ENCODE data around the gene SEC24C. TPM values are rescaled to one million over a fixed set of nuclear protein-coding genes. Genes with fewer than 3 reads are reported as not detected.
A peak's percentile ranks its signal among the peaks of the same experiment; 100 is the strongest.
"Not testable (repeated sequence)": the region's sequence is repeated elsewhere in the genome, so short reads cannot be mapped to it uniquely, and the experiment has no call there.

SEC24C gene
- total RNA-seq, 2 experiments from 2014 or later = 52.0 to 54.2 TPM

DNA sequence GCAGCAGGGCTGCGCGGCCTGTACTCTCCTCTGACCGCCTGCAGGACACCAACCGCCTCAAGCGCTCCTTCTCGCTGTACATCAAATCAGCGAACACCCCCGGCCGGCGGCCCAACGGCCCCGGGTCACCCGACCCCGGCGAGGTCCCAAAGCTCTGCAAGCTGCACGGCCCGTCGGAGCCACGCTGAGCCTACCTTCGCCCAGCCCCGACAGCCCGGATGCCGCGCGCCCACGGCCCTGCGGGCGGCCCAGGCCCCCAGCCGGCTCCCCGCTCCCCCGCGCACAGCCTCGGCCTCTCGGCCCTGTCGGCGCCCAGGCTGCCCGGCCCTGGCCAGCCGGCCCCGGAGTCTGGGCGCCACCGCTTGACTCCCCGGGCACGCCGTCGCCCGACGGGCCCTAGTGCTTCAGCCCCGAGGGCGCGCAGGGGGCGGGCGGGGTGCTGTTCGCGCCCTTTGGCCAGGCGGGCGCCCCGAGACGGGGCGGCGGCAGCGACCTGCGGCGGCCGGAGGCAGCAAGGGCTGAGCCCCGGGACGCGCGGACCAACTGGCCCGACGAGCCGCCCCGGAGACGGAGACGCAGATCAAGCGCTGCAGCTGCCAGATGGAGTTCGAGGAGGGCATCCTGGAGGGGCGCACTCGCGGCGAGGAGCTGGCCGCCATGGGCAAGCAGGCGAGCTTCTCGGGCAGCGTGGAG lies 11.1 kb upstream of the SEC24C start:
- Histone ChIP-seq H3K36me3 (ENCODE audit: insufficient read depth, low read length) (peaks cover 13% of the 10 kb centered on the region), H3K27ac (ENCODE audit: low read depth in 1 of 2, low read length in 2 of 2) (no peak overlapping the region), H3K4me3 (ENCODE audit: low read length) (no peak overlapping the region), H3K27me3 (ENCODE audit: control insufficient read depth in 1 of 2, insufficient read depth in 2 of 2, low read length in 2 of 2) (no peaks in the 10 kb centered on the region), H3K4me1 (ENCODE audit: insufficient read depth, low read length) (peaks cover 27% of the 10 kb centered on the region), H3K9me3 (ENCODE audit: control insufficient read depth in 1 of 2, insufficient read depth in 1 of 2, low read length in 2 of 2) (no peaks in the 10 kb centered on the region)
- no peaks in the 10 kb centered on the region for H3K27me3 Mint-ChIP-seq
- peaks cover 29% of the 10 kb centered on the region for H3K36me3 Mint-ChIP-seq (ENCODE audit: low read depth)
- ATAC-seq (ENCODE audit: poor library complexity) (no peak), DNase-seq (peak in 1 of 14 experiments; percentile 28)
- POLR2A ChIA-PET = no interaction called here
- TF ChIP-seq, protein P1, sequence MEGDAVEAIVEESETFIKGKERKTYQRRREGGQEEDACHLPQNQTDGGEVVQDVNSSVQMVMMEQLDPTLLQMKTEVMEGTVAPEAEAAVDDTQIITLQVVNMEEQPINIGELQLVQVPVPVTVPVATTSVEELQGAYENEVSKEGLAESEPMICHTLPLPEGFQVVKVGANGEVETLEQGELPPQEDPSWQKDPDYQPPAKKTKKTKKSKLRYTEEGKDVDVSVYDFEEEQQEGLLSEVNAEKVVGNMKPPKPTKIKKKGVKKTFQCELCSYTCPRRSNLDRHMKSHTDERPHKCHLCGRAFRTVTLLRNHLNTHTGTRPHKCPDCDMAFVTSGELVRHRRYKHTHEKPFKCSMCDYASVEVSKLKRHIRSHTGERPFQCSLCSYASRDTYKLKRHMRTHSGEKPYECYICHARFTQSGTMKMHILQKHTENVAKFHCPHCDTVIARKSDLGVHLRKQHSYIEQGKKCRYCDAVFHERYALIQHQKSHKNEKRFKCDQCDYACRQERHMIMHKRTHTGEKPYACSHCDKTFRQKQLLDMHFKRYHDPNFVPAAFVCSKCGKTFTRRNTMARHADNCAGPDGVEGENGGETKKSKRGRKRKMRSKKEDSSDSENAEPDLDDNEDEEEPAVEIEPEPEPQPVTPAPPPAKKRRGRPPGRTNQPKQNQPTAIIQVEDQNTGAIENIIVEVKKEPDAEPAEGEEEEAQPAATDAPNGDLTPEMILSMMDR (IDR thresholded peaks at IDR 0.05) = no peak
- CTCF ChIA-PET = interaction anchor here (1.0 to 1.1 kb wide), 2 partner anchors 10 to 15 kb away, joined by 3 read pairs; no protein-coding TSS in a partner anchor
- intact Hi-C loops (cut with DNase I, micrococcal nuclease) = loop anchor here in 1 of 2 experiments (5.0 to 10.0 kb wide), 2 partner anchors 106 to 422 kb away; partner anchors contain the start of genes ADK and AP3M1
- no peaks in the 10 kb centered on the region for H3K9me3 Mint-ChIP-seq
- peaks cover 26% of the 10 kb centered on the region for H3K4me1 Mint-ChIP-seq (ENCODE audit: low read depth)
- no peak overlapping the region for H3K4me3 Mint-ChIP-seq
- no peak overlapping the region for H3K27ac Mint-ChIP-seq

DNA sequence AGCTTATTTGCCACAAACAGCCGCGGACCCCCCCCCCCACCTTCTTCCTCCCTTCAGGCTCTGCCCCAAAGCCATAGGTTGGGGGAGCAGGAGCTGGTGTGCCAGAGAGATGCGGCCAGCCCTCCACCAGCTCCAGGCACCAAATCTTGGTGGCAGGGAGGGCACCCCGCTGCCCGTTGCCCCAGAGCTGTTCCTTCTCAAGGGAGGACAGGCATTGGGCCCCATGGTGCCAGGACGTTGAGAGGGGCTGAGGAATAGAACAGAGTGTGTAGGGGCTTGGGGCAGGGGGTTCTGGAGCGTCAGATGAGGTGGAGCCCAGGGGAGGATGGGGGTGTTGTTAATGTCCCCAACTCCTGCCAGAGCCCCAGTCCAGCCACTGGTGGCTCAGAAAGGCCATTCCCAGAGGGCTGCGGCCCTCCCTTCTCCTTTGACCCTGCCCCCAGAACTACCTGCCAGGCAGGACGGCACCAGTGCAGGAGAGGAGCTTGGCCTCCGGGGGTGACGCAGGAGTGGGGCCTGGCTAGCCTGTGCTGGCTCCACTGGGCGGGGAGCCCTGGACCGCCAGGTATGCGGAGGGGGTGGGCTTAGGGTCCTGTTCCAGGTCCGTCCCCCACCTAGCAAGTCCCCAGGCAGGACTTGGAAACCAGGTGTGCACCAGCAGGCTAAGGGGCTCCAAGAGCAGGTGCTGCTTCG lies 10.0 kb upstream of the SEC24C start:
- no peak overlapping the region for H3K27ac Mint-ChIP-seq
- Histone ChIP-seq H3K9me3 (ENCODE audit: control insufficient read depth in 1 of 2, insufficient read depth in 1 of 2, low read length in 2 of 2) (no peaks in the 10 kb centered on the region), H3K4me1 (ENCODE audit: insufficient read depth, low read length) (peaks cover 27% of the 10 kb centered on the region), H3K27ac (ENCODE audit: low read depth in 1 of 2, low read length in 2 of 2) (no peak overlapping the region), H3K27me3 (ENCODE audit: control insufficient read depth in 1 of 2, insufficient read depth in 2 of 2, low read length in 2 of 2) (no peaks in the 10 kb centered on the region), H3K4me3 (ENCODE audit: low read length) (no peak overlapping the region), H3K36me3 (ENCODE audit: insufficient read depth, low read length) (peaks cover 13% of the 10 kb centered on the region)
- ATAC-seq (ENCODE audit: poor library complexity) = no peak
- peaks cover 23% of the 10 kb centered on the region for H3K4me1 Mint-ChIP-seq (ENCODE audit: low read depth)
- intact Hi-C loops (cut with DNase I, micrococcal nuclease) = loop anchor here in 1 of 2 experiments (5.0 to 10.0 kb wide), 2 partner anchors 107 to 421 kb away; partner anchors contain the start of genes ADK and AP3M1
- TF ChIP-seq, protein P1 (IDR thresholded peaks at IDR 0.05) = no peak
- no peak overlapping the region for H3K4me3 Mint-ChIP-seq
- no peaks in the 10 kb centered on the region for H3K27me3 Mint-ChIP-seq
- ChIA-PET POLR2A (interaction anchor here (0.6 kb wide), 1 partner anchor 75 kb away, joined by 3 read pairs; no protein-coding TSS in a partner anchor), CTCF (interaction anchor here (1.1 kb wide), 1 partner anchor 9 kb away, joined by 3 read pairs; no protein-coding TSS in a partner anchor)
- H3K36me3 Mint-ChIP-seq (ENCODE audit: low read depth) = peaks cover 29% of the 10 kb centered on the region
- H3K9me3 Mint-ChIP-seq = no peaks in the 10 kb centered on the region
- DNase-seq = no peak

DNA sequence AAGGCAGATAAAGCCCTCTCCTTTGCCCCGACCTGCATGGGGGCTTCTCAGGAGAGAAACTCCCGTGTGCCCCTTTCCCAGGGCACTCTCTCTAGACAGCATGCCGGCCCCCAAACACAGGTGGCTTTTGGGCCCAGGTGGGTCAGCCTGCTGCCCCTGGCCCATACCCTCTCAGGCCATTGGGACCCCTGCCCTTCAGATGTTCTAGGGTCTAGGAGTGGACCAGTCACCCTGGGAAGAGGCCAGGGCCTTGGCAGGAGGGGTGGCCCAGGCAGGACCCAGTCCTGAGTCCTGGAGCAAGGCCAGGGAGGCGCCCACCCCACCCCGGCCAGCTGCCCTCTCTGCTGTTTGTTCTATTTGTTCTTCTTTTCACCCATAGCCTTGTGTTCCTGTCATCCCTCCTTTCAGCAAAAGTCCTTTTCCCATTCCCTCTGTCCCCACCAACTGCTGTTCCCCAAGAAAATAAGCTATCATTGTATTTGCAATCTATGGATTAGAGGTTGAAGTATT lies 9.3 kb upstream of the SEC24C start:
- TF ChIP-seq, protein P1 (IDR thresholded peaks at IDR 0.05) = no peak
- no peaks in the 10 kb centered on the region for H3K27me3 ChIP-seq (ENCODE audit: control insufficient read depth in 1 of 2, insufficient read depth in 2 of 2, low read length in 2 of 2)
- peaks cover 25% of the 10 kb centered on the region for H3K36me3 Mint-ChIP-seq (ENCODE audit: low read depth)
- no peak overlapping the region for H3K4me3 Mint-ChIP-seq
- H3K36me3 ChIP-seq (ENCODE audit: insufficient read depth, low read length) = peaks cover 13% of the 10 kb centered on the region
- H3K27me3 Mint-ChIP-seq = no peaks in the 10 kb centered on the region
- no peak overlapping the region for H3K4me3 ChIP-seq (ENCODE audit: low read length)
- intact Hi-C loops (cut with DNase I, micrococcal nuclease) = loop anchor here in 1 of 2 experiments (5.0 to 10.0 kb wide), 2 partner anchors 108 to 420 kb away; partner anchors contain the start of genes ADK and AP3M1
- ATAC-seq (ENCODE audit: poor library complexity) (no peak), DNase-seq (no peak)
- POLR2A ChIA-PET = no interaction called here
- H3K27ac Mint-ChIP-seq = no peak overlapping the region
- CTCF ChIA-PET = no interaction called here
- H3K27ac ChIP-seq (ENCODE audit: low read depth in 1 of 2, low read length in 2 of 2) = no peak overlapping the region
- peaks cover 18% of the 10 kb centered on the region for H3K4me1 Mint-ChIP-seq (ENCODE audit: low read depth)
- peaks cover 22% of the 10 kb centered on the region for H3K4me1 ChIP-seq (ENCODE audit: insufficient read depth, low read length)
- no peaks in the 10 kb centered on the region for H3K9me3 ChIP-seq (ENCODE audit: control insufficient read depth in 1 of 2, insufficient read depth in 1 of 2, low read length in 2 of 2)
- no peaks in the 10 kb centered on the region for H3K9me3 Mint-ChIP-seq

DNA sequence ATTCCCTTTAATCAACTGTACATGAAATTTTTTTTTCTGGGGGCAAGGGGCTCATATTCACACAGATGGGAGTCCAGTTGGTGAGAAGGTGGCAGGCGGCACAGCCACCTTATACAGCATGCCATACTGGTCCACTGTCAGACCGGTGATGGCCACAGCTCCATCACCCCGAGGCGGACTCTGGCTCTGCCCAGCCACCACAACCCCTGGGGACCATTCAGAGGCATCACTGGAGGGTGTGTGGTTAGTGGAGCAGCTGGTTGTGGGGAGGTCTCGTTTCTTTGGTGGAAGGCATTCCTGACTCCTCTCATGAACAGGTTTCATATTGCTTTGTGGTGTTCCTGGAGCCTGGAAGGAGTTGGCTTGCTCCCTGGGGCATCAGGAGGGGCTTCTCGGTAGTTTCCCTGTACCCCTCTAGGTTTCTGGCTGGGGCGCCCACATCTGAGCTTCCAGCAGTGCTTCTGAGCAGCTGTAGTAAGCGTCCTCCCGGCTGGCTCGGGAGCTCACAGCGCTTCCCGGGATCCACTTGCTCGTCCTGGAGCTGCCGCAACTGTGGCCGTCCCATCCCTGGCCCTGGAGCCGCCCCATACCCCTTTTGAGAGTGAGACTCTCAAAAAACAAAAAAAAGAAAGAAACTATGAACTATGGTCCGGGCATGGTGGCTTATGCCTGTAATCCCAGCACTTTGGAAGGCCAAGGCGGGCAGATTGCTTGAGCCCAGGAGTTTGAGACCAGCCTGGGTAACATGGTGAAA lies 3.5 kb upstream of the SEC24C start:
- H3K9me3 Mint-ChIP-seq; H3K27me3 ChIP-seq (ENCODE audit: control insufficient read depth in 1 of 2, insufficient read depth in 2 of 2, low read length in 2 of 2); H3K4me3 Mint-ChIP-seq; CTCF ChIA-PET; H3K27ac ChIP-seq (ENCODE audit: low read depth in 1 of 2, low read length in 2 of 2); H3K27me3 Mint-ChIP-seq; DNase-seq; H3K27ac Mint-ChIP-seq; ATAC-seq (ENCODE audit: poor library complexity); H3K36me3 ChIP-seq (ENCODE audit: insufficient read depth, low read length); H3K4me3 ChIP-seq (ENCODE audit: low read length); H3K9me3 ChIP-seq (ENCODE audit: control insufficient read depth in 1 of 2, insufficient read depth in 1 of 2, low read length in 2 of 2): not testable (repeated sequence)
- Mint-ChIP-seq H3K4me1 (ENCODE audit: low read depth) (peaks cover 28% of the 10 kb centered on the region), H3K36me3 (ENCODE audit: low read depth) (peaks cover 30% of the 10 kb centered on the region)
- intact Hi-C loops (cut with DNase I, micrococcal nuclease) = loop anchor here in 1 of 2 experiments (5.0 to 10.0 kb wide), 3 partner anchors 243 to 1374 kb away; partner anchors contain the start of genes MRPS16, PPP3CB and SAMD8
- H3K4me1 ChIP-seq (ENCODE audit: insufficient read depth, low read length) = peaks cover 25% of the 10 kb centered on the region
- POLR2A ChIA-PET = interaction anchor here (4.8 kb wide), 1 partner anchor 10 kb away, joined by 84 read pairs; no protein-coding TSS in a partner anchor
